ENCODE data around the gene PRMT7. TPM values are rescaled to one million over a fixed set of nuclear protein-coding genes. Genes with fewer than 3 reads are reported as not detected.

PRMT7 gene
- total and polyA plus RNA-seq, 2 experiments from 2014 or later: 56.6 to 110 TPM

GRCh38 chr16:68289202-68289601, 21.6 kb upstream of the PRMT7 start:
- no peak for TF ChIP-seq CTCF (IDR thresholded peaks at IDR 0.05; ENCODE audit: low read depth, low read length)
- Histone ChIP-seq H3K36me3 (no peaks in the 10 kb centered on the region), H3K27ac (no peak overlapping the region), H3K4me3 (no peak overlapping the region), H3K9me3 (ENCODE audit: low read depth) (no peaks in the 10 kb centered on the region), H3K4me1 (ENCODE audit: low read depth) (peaks cover 5% of the 10 kb centered on the region), H3K27me3 (no peaks in the 10 kb centered on the region)
- DNase-seq (ENCODE audit: low read depth in 1 of 2, low spot score in 1 of 2): no peak

- Histone ChIP-seq H3K36me3 (no peaks in the 10 kb centered on the region), H3K9me3 (ENCODE audit: low read depth) (no peaks in the 10 kb centered on the region), H3K4me3 (no peak overlapping the region), H3K27ac (no peak overlapping the region), H3K4me1 (ENCODE audit: low read depth) (no peaks in the 10 kb centered on the region), H3K27me3 (no peaks in the 10 kb centered on the region)
- TF ChIP-seq CTCF (IDR thresholded peaks at IDR 0.05; ENCODE audit: low read depth, low read length): no peak
- DNase-seq (ENCODE audit: low read depth in 1 of 2, low spot score in 1 of 2): peak in 1 of 2 donors; percentile 39
Observed at GRCh38 chr16:68289621-68290329, 21.0 kb upstream of the PRMT7 start.

GRCh38 chr16:68290450-68290849, 20.4 kb upstream of the PRMT7 start:
- Histone ChIP-seq H3K4me3 (no peak overlapping the region), H3K9me3 (ENCODE audit: low read depth) (no peaks in the 10 kb centered on the region), H3K27me3 (no peaks in the 10 kb centered on the region), H3K4me1 (ENCODE audit: low read depth) (no peaks in the 10 kb centered on the region), H3K27ac (no peak overlapping the region), H3K36me3 (peaks cover under 1% of the 10 kb centered on the region)
- no peak for TF ChIP-seq CTCF (IDR thresholded peaks at IDR 0.05; ENCODE audit: low read depth, low read length)
- DNase-seq (ENCODE audit: low read depth in 1 of 2, low spot score in 1 of 2): no peak

GRCh38 chr16:68291227-68291626, 19.6 kb upstream of the PRMT7 start:
- peaks cover 7% of the 10 kb centered on the region for H3K36me3 ChIP-seq
- DNase-seq (ENCODE audit: low read depth in 1 of 2, low spot score in 1 of 2): no peak
- H3K9me3 ChIP-seq (ENCODE audit: low read depth): no peaks in the 10 kb centered on the region
- no peak overlapping the region for H3K4me3 ChIP-seq
- no peaks in the 10 kb centered on the region for H3K27me3 ChIP-seq
- TF ChIP-seq CTCF (IDR thresholded peaks at IDR 0.05; ENCODE audit: low read depth, low read length): no peak
- no peaks in the 10 kb centered on the region for H3K4me1 ChIP-seq (ENCODE audit: low read depth)
- H3K27ac ChIP-seq: no peak overlapping the region

GRCh38 chr16:68292425-68292824, 18.4 kb upstream of the PRMT7 start:
- Histone ChIP-seq H3K27me3 (no peaks in the 10 kb centered on the region), H3K4me1 (ENCODE audit: low read depth) (no peaks in the 10 kb centered on the region), H3K4me3 (no peak overlapping the region), H3K36me3 (peaks cover 8% of the 10 kb centered on the region), H3K27ac (no peak overlapping the region), H3K9me3 (ENCODE audit: low read depth) (no peaks in the 10 kb centered on the region)
- TF ChIP-seq CTCF (IDR thresholded peaks at IDR 0.05; ENCODE audit: low read depth, low read length): no peak
- DNase-seq (ENCODE audit: low read depth in 1 of 2, low spot score in 1 of 2): no peak

All from cardiac muscle cell (in vitro differentiated cells and primary cell).